HG02870 (cell line): ENCODE results near the gene CCL19.
"Not testable (repeated sequence)": the region's sequence is repeated elsewhere in the genome, so short reads cannot be mapped to it uniquely, and the experiment has no call there.

Source experiments
- ATAC-seq: cut with Tn5 transposase; IDR thresholded peaks from one replicate; pipeline ENCODE4 v1.9.1; 2021; ENCODE audit warnings: mild to moderate bottlenecking, moderate library complexity; ENCODE audit not compliant: unreplicated experiment

The CCL19 gene

GRCh38 chr9:34690983-34691935, at the start of gene CCL19:
TSS of gene CCL19 (minus strand) at chr9:34691276. CDS start at chr9:34691139, 137 bp downstream.
- no peak for ATAC-seq

DNA sequence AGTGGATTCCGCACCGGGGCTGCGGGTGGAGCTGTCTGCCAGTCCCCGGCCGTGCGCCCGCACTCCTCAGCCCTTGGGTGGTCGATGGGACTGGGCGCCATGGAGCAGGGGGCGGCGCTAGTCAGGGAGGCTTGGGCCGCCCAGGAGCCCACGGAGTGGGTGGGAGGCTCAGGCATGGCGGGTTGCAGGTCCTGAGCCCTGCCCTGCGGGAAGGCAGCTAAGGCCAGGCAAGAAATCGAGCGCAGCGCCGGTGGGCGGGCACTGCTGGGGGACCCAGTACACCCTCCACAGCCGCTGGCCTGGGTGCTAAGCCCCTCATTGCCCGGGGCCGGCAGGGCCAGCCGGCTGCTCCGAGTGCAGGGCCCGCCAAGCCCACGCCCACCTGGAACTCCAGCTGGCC, 49.1 kb upstream of the CCL19 start:
- not testable (repeated sequence) for ATAC-seq

DNA sequence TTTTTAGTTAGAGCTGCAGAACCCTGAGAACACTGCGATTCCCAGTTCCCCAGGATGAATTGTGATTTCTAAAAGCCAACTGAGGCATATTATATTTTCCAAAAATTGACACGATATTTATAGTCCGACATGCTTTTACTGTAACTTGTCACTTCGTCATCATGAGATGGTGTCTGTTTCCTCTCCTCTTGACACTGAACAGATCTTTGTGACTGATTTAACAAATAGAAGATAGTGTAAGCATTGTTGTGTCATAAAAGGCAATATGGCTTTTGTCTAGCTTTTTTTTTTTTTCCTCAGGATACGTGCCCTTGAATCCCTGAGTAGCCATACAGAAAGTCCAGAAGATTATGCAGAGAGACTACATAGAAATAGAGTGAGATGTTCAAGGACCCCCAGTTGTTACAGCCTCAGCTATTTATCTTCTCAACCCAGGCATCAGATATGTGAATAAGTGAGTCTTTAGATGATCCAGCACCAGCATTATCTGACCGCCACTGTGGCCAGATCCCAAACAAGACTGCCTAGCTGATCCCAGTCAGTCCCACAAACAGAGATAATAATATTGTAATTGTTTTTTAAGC, 46.7 kb upstream of the CCL19 start:
- no peak for ATAC-seq

DNA sequence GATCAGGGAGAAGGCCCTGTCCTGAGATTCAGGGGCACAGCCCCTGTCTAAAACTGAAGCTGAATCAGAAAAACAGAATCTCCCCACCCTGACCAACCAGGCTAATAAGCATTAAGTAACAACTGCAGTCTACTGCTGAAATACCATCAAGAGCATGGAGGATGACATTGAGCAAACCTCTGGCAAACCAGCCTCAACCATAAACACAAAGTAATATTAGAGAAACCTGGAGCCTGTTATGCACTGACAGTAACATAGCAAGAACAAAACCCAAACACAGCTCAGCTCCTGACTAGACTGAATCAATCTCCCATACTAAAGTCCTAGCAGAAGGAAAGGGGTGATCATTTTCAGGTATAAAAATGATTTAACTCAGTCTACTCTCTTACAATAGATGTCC, 43.6 kb upstream of the CCL19 start:
- ATAC-seq, result no peak

DNA sequence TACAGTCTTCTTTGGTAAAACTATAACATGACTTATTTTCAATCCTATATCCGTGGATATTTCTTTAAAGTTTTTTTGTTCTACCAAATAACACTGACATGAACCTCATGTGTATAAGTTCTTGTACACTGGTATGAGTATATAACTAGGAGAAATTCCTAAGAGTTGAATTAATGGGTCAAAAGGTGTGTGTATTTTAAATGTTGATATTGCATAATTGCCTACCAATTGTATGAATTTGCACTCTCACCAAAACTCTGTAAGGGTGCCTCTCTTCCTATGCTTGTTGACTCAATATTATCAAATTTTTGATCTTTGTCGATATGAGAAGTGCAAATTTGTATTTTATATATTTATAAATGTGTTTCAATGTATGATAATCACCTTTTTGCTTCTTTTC, 41.8 kb upstream of the CCL19 start:
- ATAC-seq, result no peak

DNA sequence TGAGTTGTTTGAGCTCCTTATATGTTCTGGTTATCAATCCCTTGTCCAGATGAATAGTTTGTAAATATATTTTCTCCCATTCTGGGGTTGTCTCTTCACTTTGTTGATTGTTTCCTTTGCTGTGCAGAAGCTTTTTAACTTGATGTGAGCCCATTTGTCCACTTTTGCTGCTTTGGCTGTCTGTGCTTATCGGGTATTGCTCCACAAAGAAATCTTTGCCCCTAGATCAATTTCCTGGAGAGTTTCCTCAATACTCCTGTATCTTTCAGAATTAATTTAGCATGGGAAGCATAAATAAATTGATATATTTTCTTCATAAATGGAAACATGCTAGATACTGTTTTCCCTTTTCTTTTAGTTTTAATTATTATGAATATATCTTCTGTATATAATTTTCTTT, 41.4 kb upstream of the CCL19 start:
- no peak for ATAC-seq

DNA sequence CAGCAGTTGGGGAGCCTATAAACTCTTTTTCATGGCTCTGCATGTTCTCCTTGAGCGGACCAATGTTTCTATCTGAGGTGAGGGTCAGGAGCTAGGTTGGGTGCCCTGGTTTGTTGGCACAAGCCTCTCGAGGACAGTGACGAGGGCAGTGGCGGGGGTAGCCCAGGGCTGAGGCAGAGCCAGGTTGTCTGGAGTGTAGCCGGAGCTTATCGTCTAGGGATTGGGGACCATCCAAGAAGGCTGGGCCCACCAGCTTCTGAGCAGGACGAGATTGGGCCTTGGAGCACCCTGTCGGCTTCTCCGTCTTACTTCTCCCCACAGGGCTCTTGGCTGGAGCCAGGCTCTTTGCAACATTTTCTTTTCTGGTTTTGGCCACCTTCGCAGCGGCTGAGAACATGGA, 32.1 kb upstream of the CCL19 start:
- ATAC-seq, result no peak

DNA sequence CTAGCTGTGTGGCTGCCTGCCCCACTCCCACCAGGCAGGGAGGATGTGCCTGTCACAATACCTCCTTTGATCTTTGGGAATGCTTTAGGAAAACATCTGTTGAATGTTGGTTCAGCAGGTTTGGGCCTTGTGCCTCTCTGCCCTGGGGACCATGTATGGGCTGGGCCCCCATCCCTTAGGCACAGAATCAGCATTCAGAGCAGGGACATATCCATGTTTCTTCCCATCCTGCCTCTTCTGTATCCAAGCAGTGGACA, 28.6 kb upstream of the CCL19 start:
- not testable (repeated sequence) for ATAC-seq

GRCh38 chr9:34719021-34719768, 28.1 kb upstream of the CCL19 start:
- ATAC-seq, result no peak

- no peak for ATAC-seq
Measured at GRCh38 chr9:34717996-34718614, 27.0 kb upstream of the CCL19 start.

- no peak for ATAC-seq
Measured at GRCh38 chr9:34716711-34717110, 25.6 kb upstream of the CCL19 start.

- ATAC-seq, result no peak
Measured at GRCh38 chr9:34715639-34716215, 24.7 kb upstream of the CCL19 start.

DNA sequence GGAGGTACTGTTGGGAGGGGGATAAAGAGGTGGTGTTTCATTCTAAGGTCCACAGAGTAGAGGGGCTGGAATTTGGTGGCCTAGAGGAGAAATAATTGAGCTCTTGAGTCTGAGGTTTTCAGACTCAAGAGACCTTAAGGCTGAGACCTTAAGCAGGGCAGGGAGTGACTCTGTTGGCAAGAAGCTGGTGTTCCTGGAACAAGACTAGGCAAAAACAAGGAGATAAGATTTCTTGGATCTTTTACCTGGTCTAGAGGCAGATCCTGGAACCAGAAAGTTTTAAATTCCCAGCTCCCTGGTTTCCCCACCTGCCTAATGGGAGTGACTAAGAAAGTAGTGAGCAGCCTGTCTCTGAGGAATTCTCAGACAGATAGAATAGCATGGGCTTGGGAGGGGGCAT, 22.9 kb upstream of the CCL19 start:
- ATAC-seq, result no peak

GRCh38 chr9:34712140-34712539, 21.1 kb upstream of the CCL19 start:
- ATAC-seq, result no peak

DNA sequence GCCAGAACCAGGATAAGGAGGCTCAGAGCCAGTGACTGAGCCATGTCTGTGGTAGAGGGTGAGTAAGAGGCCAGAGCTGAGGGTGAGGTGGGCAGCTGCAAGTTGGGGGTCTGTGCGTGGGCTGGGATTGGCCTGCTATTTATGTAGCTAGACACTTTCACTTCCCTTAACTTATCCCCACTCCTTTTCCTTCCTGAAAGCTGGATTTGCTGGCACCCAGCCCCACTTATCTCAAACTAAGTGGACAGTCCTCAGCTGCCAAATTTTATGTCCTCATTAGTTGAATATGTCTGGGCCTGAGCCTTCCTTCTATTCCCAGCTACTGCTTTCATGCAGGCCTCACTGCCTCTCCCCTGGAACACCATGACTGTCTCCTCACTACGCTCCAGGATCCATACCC, 18.9 kb upstream of the CCL19 start, which contains the start of gene CCL21:
Gene CCL21, minus strand, starts transcription at position 114 of the 400 bp plus-strand sequence. Its CDS starts 70 bp downstream, at position 44.
- no peak for ATAC-seq

DNA sequence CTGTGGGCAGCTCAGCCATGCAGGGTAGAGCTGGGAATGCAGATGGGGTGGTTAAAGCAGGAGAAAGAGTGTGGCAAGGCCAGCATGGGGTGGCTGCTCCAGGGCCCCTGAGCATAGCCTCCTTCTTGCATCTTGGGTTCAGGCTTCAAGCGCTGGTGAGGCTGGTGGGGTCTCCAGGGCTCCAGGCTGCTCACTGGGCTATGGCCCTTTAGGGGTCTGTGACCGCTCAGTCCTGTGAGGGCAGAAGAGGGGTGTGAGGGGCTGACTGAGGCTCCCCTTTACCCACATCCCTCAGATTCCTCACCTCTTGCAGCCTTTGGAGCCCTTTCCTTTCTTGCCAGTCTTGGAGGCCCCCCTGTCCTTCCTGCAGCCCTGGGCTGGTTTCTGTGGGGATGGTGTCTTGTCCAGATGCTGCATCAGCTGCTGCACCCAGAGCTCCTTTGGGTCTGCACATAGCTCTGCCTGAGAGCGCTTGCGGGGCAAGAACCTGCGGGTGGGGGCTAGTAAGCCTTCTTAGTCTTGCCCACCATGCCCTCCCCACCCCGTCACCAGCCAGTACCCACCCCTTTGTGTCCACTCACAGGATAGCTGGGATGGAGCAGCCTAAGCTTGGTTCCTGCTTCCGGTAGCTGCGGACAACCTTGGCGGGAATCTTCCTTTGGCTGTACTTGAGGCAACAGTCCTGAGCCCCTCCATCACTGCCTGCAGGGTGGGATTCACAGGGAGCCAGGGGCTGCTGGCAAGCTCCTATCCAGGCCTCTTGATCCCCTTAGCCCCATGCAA, 18.3 kb upstream of the CCL19 start:
- ATAC-seq, result no peak

- ATAC-seq, result no peak
Measured at GRCh38 chr9:34707130-34707529, 16.1 kb upstream of the CCL19 start.

DNA sequence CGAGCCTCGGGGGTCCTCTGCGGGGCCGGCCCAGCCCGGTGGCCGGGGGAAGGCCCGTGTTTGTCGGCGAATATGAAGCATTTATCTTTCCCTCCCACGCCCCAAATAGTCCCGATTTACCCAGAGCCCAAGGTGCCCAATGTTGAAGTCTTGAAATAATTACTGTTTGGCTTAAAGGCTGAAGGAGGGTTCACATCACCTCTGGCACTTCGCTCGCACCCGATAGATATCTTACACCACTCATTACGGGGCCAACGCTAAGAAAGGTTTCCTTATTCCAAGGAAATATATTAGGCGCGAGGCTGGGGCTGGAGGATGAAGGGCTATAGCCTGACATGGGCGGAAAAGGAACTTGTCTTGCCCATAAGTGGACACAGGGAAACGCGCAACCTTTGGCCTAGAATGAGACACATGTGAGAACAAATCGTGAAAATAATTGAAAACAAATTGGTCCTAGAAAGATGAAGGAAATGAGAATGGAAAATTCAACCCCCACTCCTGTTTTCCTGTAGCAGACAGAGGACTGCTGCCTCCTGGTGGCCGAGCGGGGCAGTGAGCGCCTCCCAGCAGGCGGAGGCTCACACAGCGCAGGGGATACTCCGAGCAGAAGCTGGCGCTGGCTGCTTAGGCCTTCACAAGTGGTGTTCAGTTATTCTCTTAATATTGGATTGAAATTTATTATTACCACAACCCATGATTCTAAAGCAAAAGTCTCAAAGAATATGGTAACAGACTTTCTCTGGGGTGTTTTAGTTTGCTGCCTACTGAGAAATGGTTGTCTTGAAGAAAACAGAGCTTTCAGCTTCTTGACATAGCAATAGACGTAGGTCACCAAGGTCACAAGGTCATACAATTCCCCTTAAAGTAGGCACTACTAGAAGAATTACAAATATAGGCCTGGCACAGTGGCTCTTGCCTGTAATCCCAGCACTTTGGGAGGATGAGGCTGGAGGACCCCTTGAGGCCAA, 11.0 kb upstream of the CCL19 start:
- peak; percentile 72 for ATAC-seq
